Kidney glomerular epithelial cell (primary cell): ENCODE measurements around the gene ZDHHC7.

Experiments
- DNase-seq: peaks from one replicate; lab custom pipeline; 2025; lab: John Stamatoyannopoulos, UW

Gene ZDHHC7

DNA sequence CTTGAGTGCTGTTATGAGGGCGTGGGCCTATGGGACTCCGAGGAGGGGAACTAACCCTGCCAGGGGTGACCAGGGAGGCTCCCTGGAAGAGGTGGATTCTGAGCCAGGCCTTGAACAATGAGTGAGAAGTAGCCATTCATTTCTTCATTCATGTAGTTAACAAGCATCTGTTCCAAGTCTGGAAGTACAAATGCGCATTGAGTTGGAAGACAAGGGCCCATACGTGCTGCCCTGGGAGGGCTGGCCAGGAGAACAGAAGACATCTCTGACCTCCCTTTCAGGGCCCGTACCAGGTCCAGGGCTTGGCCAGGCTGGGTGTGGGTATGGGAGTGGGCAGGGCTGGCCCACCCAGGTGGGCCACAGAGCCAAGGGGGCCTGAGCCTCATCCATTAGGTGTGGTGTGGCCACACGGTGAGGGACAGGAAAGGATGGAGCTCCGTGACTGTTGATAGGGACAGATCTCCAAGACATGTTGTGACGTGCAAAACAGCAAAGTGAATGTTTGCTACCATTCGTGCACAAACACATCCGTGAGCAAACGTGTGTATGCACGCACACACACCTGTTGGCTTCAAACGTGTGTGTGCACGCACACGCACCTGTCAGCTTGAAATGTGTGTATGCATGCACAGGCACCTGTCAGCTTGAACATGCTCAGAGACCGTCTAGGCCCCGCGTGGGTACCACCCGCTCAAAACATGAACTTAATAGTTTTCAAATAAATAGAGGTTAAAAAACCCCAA, 46.8 kb downstream of the ZDHHC7 start:
- DNase-seq = no peak

DNA sequence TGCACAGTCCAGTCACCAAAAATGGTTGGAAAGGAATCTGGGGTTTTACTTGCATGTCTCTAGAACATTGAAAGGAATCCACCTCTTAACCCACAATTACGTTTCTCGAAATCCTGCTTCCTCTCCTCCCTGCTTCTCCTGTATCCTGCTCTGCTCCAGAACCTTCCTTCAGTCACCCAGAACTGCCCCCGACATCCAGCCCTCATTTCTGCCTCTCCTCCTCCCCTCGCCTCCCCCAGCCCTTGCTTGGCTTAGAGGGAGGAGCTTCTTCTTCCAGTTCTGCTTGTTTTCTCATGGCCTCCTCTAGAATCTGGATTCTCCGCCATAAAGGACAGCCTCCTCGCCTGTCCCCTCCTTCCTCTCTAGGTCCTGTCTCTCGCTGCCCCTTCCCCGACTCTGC, 48.3 kb downstream of the ZDHHC7 start:
- no peak for DNase-seq

DNA sequence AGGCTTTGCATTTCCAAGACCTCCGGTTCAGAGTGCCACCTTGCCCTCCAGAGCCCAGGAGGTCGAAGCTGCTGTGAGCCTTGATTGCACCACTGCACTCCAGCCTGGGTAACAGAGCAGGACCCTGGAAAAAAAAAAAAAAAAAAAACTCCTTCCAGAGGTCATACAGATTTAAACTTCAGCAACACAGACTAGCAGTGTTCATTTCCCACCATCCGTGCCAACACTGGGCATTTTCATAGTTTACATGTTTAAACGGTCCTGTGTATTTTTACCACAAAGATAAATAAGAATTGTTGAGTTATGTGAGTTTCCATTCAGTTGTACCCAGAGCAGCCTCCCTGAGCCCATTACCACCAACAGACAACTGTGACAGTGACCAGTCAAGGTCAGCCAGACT, 50.4 kb downstream of the ZDHHC7 start:
- no peak for DNase-seq

DNA sequence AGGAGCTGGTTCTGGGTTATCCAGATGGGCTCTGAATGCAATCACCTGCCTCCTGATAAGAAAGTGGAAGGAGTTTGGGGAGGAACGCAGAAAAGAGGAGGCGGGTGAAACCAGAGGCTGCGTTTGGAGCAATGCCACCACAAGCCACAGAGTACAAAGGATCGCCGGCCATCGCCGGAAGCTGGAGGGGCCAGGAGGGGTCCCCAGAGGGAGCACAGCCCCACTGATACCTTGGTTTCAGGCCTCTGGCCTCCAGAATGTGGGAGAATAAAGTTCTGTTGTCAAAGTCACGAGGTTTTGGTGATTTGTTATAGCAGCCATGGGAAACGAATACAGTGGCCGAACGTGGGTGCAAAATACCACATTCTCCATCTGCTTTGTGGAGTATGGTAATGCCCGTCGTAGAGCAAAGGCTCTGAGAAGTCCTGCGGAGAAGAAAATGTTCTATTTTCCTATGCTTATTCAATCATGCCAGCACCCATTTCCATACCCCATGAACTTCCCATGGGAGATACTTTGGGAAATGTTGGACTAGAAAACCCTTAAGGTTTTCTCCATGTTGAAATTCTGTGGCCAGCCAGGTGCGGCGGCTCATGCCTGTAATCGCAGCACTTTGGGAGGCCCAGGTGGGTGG, 51.4 kb downstream of the ZDHHC7 start:
- DNase-seq = no peak

DNA sequence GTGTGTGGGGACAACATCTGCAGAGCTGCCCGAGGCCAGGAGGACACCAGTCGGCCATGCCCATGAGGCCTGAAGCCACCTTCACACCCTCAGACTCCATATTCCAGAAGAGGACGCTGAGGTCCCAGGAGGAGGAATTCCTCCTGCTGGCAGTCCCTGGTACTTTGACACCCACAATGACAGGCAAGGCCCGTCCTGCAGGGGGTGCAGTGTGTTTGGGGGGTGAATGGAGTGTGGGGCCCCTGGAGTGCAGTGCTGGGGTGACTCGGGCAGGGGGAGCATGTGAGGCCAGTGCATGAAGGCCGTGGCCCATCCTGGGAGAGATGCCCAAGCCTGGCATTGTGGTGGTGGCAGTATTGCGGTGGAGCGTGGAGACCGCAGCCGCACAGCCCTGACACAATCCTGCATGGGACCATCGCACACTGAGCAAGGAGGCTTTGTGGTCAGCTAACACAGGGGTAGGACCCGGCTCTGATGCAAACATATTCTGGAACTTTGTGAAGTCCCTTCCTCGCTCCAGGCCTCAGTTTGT, 52.2 kb downstream of the ZDHHC7 start:
- DNase-seq = no peak

DNA sequence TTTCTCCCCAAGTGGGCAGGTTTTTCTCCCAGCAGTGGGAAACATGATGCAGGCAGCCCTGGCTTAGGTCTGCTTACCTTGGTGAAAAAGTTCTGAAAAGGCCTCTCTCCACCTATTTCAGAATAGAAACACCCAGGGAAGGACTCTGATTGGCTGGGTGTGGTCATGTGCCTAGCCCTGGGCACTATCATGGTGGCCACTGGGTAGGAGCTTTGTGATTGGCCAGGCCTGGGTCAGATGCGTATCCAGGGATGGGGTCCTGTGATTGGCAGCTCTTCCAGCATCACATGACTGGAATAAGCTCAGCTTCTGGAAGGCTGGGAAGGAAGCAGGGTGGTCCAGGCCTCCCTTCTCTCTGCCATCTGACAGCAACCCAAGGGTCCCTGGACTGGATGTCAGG, 53.5 kb downstream of the ZDHHC7 start:
- DNase-seq = no peak

DNA sequence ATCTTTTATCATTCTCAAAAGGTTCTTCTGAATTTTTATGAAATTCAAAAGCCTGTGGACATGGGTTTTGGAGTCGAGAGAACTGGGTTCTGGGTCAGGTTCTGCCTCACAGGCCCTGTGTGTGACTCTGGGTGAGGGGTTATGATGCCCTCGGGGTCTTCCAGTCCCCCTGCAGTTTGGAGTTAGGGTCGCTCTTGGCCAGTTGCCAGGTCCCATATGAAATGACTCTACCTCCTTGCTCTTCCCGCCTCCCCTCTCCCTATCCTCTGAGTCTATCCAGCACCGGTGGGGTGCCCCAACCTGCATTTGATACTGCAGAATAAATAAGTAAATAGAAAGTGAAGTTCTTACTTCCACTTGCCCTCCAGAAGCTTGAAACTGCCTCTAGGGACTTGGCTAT, 54.1 kb downstream of the ZDHHC7 start:
- DNase-seq = no peak

DNA sequence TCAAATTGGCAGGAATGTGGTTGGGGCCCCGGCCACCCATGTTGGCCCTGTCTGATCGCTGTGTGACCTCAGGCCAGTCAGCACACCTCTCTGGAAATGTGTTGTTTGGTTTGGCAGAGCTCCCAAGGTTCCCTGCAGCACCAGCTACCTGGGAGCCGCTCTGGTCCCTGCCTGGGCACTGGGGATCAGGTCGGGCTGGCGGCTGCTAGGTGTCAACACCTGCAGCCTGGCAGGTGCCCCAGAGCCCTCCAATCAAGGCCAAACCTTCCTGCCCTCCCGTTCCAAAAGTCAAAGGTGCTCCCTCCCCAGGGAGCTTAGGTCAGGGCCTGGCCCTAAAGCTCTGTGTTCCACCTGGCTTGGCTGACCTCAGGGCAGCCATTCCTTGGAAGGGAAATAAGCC, 55.9 kb downstream of the ZDHHC7 start:
- no peak for DNase-seq

DNA sequence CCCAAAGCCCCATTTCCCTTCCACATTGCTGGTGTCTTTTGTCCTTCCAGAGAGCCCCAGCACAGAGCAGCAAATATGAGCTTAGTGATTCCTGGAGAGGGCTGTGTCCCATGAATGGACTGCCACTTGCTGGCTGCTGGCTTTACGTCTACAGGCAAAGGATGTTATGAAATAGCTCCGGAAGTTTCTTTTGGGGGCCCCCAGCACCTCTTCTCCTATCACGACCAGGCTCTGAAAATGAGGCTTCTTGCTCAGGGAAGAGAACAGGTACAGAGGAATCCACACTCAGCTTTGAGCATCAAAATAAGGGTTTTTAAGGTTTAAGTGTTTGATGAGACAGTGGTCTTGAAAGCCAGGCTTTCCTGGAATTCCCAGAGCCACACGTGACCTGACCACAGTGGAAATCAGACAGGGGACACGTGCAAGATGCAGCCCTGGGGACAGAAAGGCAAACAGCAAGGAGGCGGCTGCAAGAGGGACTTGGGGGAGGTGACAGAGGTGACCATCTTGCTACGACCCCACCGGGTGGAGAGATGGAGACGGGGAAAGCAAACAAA, 58.1 kb downstream of the ZDHHC7 start:
- no peak for DNase-seq

DNA sequence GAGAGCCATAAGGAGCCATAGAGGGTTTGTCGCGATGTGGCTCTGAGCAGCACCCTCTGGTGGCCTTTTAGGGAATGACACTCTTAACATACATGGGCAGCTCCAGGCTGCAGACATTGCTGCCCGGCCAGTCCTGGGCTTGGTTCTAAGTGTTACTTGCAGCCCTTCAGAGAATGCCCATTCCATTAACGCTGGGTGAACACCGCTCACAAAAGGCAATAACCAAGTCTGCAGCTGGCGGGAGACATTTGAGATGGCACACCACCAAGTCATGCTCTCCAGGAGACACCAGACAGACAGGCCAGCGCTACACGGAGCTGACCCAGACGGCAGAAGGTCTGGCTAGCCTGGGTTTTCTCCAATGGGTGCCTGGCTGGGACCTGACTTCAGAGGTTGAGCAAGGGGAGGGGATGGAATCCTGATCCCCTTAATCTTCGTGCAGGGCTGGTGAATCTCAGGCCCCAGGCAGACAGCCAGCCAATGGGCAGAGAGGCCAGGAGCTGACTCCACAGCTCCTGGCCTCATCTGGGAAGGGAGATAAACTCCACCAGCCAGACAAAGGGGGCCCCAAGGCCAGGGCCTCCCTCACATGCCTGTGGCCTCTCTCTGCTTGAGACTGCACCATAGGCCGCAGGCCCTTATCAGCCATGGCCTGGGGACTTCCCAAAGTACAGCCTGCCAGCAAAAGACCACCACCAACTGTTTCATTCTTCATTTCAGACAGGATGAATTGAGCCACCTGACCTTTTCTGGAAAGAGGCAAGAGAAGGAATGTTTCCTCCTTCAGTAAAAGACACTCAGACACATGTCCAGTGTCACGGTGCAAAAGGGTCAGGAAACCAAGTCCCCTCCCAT, 58.8 kb downstream of the ZDHHC7 start:
- DNase-seq = peak; percentile 74

DNA sequence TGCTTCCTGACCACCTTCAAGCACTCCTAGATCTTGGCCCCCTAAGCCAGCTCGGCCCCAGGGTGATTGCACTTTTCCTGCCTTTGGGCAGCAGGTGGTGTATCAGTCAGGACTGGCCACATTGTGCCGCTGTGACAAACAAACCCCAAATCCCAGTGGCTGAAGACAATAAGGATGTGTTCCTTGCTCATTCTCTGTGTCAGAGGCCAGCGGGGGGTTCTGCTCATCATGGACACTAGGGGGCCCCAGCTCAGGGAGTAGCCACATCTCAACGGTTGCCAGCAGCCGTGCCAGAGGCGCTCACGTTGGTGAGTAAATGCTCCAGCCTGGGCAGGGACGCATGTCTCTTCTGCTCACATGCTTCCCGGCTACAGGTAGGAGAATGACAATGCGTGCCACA, 60.4 kb downstream of the ZDHHC7 start:
- DNase-seq = no peak

DNA sequence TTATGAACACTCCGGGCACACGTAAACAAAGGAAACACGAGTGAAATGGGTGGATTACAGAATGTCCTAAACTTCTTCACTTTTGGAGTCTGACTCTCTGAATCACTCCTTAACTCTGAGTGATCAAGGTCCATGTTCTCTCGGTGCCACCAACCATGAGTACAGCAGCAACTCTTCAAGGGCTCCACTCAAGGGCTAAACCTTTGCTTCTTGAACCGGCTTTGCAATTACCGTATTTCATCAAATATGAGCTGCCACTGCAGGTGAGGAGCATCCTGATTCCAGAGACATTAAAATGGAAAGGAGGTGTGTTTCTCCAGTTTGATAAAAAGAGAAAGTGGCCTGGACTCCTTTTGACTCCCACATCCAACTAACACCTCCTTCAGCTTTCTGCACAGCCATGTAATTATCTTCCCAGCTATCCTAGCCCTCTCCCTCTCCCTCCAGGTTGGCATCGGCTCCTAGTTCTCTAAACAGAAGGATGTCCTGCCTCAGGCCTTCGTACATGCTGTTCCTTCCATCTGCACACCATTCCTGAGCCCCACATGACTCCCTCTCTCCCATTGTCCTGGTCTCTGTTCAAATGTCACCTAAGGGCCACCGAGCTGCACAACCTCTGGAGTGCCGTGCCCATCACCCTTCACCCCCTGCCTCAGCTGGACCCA, 61.4 kb downstream of the ZDHHC7 start:
- no peak for DNase-seq

DNA sequence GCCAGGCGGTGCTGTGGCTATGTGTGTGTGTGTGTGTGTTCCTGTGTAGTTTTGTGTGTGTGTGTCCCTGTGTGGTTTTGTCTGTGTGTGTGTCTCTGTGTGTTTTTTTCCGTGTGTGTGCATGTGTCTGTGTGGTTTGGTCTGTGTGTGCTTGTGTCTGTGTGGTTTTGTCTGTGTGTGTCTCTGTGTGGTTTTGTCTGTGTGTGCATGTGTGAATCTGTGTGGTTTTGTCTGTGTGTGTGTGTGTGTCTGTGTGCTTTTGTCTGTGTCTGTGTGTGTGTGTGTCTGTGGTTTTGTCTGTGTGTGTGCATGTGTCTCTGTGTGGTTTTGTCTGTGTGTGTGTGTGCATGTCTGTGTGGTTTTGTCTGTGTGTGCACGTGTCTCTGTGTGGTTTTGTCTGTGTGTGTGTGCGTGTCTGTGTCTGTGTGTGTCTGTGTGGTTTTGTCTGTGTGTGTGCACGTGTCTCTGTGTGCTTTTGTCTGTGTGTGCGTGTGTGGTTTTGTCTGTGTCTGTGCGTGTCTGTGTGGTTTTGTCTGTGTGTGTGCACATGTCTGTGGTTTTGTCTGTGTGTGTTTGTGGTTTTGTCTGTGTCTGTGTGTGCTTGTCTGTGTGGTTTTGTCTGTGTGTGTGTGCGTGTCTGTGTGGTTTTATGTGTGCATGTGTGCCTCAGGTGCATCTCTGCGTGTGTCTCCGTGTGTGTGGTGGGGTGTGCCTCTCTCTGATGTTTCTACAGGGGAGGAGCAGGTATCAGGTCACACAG, 62.3 kb downstream of the ZDHHC7 start:
- DNase-seq = no peak

DNA sequence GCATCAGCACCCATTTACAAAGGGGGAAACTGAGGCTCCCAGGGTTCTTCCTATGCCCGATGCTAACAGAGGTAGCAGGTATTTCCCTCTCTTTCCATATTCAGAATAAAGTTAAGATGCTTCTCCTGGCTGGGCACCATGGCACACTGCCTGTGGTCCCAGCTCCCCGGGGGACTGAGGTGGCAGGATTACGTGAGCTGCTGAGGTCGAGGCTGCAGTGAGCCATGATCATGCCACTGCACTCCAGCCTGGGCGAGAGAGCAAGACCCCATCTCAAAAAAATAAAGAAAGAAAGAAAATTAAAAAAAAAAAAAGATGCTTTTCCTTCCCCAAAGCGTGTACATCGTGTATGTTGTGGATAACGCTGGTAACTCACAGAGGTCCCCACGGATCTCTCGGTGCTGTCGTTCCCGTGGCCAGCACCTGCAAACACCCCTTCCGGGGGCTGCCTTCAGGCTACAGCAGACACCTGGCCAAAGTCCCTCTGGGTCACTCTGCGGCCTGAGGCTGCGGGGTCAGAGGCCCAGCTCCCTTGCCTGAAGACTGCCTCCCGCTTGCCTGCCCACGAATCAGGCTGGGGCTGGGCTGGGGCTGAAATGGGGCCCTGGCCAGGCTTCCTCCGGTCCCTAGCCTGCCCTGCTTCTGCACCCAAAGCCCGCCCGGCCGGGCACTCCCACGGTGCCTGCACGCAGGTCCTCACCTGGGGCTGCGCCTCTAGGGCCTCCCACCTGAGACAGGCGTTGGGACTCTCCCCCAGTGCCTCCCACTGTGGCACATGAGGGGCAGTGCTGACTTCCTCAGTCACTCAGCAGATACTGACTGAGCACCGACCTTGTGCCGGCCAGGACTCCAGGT, 63.1 kb downstream of the ZDHHC7 start:
- no peak for DNase-seq

DNA sequence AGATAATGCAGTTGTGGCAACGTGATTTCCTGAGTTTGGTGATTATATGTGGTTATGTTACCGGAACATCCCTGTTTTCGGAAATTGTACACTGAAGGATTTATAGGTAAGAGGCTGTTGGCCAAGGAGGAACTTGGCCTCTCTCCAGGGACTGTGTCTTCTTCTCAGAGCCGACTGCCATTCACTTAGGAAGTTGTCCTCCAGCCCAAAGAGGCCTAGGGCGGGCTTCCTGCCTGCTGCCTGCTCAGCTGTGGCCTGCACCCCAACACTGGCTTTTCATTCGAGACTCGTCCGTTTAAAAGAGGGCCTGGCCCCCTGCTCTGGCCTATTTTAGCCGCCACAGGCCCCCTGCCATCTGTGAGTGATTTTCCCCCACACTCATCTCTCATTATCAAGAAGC, 64.3 kb downstream of the ZDHHC7 start:
- DNase-seq = no peak

DNA sequence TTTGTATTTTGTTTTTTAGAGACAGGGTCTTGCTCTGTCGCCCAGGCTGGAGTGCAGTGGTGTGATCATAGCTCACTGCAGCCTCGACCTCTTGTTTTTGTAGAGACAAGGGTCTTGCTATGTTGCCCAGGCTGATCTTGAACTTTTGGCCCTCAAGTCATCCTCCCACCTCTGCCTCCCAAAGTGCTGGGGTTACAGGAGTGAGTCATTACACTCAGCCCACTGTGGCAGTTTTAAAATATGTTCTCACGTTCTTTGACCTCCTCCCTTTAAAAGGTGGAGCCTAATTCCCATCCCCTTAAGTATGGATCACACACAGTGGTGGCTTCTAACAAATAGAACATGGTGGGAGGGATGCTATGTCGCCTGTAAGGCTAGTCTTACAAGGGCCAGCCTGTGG, 67.7 kb downstream of the ZDHHC7 start:
- no peak for DNase-seq

DNA sequence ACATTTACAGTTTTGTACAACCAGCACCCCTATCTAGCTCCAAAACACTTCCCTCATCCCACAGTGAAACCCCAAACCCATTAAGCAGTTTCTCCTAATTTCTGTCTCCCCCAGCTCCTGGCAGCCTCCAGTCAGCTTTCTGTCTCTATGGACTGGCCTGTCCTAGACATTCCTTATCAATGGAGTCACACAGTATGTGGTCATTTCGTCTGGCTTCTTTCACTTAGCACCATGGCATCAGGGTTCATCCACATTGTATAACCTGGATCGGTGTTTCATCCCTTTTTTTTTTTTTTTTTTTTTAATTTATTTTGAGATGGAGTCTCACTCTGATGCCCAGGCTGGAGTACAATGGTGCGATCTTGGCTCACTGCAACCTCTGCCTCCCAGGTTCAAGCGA, 68.5 kb downstream of the ZDHHC7 start:
- DNase-seq = no peak

DNA sequence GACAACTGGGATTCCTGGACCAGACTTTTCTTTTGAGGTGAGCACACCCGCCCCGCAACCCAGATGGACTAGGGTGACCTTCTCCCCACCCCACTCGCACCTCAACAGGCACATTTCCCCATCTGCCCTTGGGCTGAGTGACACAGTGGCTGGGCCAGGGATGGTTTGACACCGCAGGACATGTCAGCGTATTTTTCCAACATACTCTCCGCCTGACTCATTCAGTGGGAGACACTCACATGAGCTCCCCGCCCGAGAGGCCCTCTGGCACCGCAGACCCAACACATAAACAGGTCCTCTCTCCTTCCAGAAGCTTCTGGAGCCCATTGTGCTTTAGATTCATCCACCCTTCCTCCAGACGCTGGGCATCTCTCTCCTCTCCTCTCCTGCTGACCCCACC, 69.4 kb downstream of the ZDHHC7 start:
- DNase-seq = no peak

DNA sequence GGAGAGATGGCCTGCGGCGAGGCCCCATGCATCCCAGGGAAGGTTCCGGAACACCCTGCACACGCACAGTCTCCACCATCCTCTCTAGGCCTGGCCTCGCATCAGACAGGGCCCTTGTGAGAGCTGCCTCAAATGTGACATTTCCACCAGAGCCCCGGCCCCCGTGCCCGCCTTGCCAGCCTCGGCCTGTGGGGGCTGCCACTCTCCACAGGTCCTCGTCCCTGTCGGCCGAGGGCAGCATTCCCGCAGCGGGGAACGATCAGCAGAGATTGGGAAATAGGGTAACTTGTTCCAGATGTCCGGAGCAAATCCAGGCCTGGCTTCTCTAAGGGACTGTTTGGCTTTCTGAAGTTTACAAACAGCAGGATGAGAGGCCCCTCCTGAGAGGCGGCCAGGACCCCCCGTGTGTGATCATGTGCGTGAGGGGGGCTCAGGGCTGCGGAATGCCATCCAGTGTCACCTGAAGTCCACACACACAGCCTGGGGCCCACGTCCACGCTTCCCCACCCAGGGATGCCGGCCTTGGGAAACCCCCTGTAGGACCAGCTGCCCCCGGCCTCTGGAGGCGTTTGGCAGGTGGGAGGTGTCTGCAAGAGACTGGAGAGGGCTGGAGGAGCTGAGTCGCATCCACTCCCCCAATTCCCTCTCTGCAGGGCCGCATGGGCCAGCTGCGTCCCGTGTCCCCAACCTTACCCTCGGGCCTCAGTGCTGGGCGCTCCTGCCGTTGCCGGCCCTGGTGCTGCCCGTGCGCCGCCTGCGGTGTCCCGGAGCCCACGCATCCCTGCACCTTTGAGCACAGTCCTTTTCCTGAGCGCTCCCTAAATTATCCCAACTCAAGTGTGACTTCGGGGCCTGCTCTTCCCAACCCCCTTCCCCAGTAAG, 70.4 kb downstream of the ZDHHC7 start:
- no peak for DNase-seq
